ENCODE data around the gene STK32C. TPM values are rescaled to one million over a fixed set of nuclear protein-coding genes. Genes with fewer than 3 reads are reported as not detected.

Gene STK32C
- polyA plus RNA-seq, 2 of the 4 experiments (the other 2 are of a cell fraction), result 29.9 to 43.6 TPM

DNA sequence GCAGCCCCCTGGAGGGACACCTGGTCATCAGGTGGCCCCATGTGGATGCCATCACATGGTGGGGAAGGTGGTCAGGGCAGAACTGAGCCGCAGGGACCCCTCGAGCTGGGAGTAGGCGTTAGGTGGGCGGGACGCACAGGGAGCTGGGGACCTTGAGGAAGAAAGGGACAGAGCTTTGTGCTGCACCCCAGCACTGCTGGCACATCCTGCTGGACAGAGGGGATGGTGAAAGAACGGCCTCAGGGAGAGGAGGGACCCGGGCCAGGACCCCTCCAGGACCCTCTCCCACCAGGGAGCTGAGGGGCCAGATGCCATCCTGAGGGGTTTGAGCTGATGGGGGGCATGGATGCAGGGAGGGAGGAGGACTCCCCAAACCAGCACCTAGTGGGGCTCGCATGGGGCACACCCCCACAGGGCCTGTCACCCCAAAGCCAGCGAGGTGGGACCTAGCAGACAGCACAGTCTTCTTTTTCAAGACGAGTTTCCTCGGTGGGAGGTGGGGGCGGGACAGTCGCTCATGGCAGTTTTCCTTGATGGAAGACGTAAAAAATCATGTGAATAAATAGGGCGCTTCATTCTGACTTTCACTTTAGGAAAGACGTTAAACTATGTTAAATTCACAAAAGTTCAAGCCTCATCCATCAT lies 43.3 kb downstream of the STK32C start:
- Histone ChIP-seq H3K4me3 (no peak overlapping the region), H3K4me2 (no peak overlapping the region), H3K27ac (no peak overlapping the region), H3K4me1 (peaks cover 7% of the 10 kb centered on the region; the same call in 1 of the 3 replicates), H3K9me3 (no peaks in the 10 kb centered on the region)
- no peak for ATAC-seq
- 86% methylated on average over 16 of the region's 16 CpGs for WGBS (ENCODE audit: missing lambda C conversion rate)
- ChIA-PET POLR2A (no interaction called here), CTCF (no interaction called here)
- TF ChIP-seq RNF2 (IDR thresholded peaks at IDR 0.05; ENCODE audit: borderline replicate concordance, low read depth) (no peak), RARB (CRISPR knock-in tag; IDR thresholded peaks at IDR 0.05) (no peak), HOXA7 (CRISPR knock-in tag; IDR thresholded peaks at IDR 0.05) (no peak), HEYL (CRISPR knock-in tag; IDR thresholded peaks at IDR 0.05) (no peak), JUN (IDR thresholded peaks at IDR 0.05) (no peak), CBX2 (IDR thresholded peaks at IDR 0.05; ENCODE audit: borderline replicate concordance, low read depth) (no peak), FOXS1 (CRISPR knock-in tag; IDR thresholded peaks at IDR 0.05) (no peak), POLR2AphosphoS2 (conservative IDR thresholded peaks at IDR 0.05; ENCODE audit: low read length) (no peak), JUNB (IDR thresholded peaks at IDR 0.05) (no peak), NR3C1 (IDR thresholded peaks at IDR 0.05) (no peak), HOXB5 (CRISPR knock-in tag; IDR thresholded peaks at IDR 0.05) (no peak), EHF (CRISPR knock-in tag; IDR thresholded peaks at IDR 0.05) (no peak), ESRRA (IDR thresholded peaks at IDR 0.05; ENCODE audit: borderline replicate concordance, low read length) (no peak), KDM1A (IDR thresholded peaks at IDR 0.05; ENCODE audit: low read depth) (no peak), ZFP36 (IDR thresholded peaks at IDR 0.05; ENCODE audit: borderline replicate concordance, partially characterized antibody) (no peak), HDAC2 (IDR thresholded peaks at IDR 0.05) (no peak)
- TF ChIP-seq, protein P1, sequence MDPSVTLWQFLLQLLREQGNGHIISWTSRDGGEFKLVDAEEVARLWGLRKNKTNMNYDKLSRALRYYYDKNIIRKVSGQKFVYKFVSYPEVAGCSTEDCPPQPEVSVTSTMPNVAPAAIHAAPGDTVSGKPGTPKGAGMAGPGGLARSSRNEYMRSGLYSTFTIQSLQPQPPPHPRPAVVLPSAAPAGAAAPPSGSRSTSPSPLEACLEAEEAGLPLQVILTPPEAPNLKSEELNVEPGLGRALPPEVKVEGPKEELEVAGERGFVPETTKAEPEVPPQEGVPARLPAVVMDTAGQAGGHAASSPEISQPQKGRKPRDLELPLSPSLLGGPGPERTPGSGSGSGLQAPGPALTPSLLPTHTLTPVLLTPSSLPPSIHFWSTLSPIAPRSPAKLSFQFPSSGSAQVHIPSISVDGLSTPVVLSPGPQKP (IDR thresholded peaks at IDR 0.05; ENCODE audit: low read depth, low read length), result no peak
- TF ChIP-seq, protein P2, sequence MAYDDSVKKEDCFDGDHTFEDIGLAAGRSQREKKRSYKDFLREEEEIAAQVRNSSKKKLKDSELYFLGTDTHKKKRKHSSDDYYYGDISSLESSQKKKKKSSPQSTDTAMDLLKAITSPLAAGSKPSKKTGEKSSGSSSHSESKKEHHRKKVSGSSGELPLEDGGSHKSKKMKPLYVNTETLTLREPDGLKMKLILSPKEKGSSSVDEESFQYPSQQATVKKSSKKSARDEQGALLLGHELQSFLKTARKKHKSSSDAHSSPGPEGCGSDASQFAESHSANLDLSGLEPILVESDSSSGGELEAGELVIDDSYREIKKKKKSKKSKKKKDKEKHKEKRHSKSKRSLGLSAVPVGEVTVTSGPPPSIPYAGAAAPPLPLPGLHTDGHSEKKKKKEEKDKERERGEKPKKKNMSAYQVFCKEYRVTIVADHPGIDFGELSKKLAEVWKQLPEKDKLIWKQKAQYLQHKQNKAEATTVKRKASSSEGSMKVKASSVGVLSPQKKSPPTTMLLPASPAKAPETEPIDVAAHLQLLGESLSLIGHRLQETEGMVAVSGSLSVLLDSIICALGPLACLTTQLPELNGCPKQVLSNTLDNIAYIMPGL (CRISPR knock-in tag; IDR thresholded peaks at IDR 0.05; ENCODE audit: borderline replicate concordance), result no peak
- TF ChIP-seq, protein P3, sequence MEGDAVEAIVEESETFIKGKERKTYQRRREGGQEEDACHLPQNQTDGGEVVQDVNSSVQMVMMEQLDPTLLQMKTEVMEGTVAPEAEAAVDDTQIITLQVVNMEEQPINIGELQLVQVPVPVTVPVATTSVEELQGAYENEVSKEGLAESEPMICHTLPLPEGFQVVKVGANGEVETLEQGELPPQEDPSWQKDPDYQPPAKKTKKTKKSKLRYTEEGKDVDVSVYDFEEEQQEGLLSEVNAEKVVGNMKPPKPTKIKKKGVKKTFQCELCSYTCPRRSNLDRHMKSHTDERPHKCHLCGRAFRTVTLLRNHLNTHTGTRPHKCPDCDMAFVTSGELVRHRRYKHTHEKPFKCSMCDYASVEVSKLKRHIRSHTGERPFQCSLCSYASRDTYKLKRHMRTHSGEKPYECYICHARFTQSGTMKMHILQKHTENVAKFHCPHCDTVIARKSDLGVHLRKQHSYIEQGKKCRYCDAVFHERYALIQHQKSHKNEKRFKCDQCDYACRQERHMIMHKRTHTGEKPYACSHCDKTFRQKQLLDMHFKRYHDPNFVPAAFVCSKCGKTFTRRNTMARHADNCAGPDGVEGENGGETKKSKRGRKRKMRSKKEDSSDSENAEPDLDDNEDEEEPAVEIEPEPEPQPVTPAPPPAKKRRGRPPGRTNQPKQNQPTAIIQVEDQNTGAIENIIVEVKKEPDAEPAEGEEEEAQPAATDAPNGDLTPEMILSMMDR (IDR thresholded peaks at IDR 0.05), result no peak
- TF ChIP-seq, protein P4, sequence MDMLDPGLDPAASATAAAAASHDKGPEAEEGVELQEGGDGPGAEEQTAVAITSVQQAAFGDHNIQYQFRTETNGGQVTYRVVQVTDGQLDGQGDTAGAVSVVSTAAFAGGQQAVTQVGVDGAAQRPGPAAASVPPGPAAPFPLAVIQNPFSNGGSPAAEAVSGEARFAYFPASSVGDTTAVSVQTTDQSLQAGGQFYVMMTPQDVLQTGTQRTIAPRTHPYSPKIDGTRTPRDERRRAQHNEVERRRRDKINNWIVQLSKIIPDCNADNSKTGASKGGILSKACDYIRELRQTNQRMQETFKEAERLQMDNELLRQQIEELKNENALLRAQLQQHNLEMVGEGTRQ (IDR thresholded peaks at IDR 0.05), result no peak
- FAIRE-seq, result no peak
- DNase-seq (ENCODE audit: low read depth in 1 of 2, low spot score in 1 of 2), result no peak

DNA sequence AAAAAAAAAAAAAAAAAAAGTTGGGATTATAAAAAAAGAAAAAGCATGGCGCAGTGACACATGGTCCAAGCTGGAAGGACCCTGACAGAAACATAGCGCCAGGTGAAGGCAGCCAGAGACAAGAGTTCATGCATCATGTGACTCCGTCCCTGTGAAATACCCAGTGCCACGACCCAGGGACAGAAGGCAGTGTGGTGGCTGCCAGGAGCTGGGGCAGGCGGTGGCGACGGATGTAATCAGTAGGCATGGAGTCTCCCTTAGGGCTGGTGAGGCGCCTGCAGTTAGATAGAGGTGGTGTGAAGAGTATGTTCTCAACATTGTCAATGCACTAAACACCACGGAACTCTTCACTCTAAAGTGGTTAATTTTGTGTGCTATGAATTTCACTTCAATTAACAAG lies 43.9 kb downstream of the STK32C start:
- Histone ChIP-seq H3K4me2 (no peak overlapping the region), H3K4me3 (no peak overlapping the region), H3K27ac (no peak overlapping the region), H3K9me3 (no peaks in the 10 kb centered on the region), H3K4me1 (peaks cover 7% of the 10 kb centered on the region; the same call in 1 of the 3 replicates)
- FAIRE-seq, result no peak
- TF ChIP-seq NR3C1 (IDR thresholded peaks at IDR 0.05), result no peak
- TF ChIP-seq FOXS1 (CRISPR knock-in tag; IDR thresholded peaks at IDR 0.05), result no peak
- TF ChIP-seq, protein P5, sequence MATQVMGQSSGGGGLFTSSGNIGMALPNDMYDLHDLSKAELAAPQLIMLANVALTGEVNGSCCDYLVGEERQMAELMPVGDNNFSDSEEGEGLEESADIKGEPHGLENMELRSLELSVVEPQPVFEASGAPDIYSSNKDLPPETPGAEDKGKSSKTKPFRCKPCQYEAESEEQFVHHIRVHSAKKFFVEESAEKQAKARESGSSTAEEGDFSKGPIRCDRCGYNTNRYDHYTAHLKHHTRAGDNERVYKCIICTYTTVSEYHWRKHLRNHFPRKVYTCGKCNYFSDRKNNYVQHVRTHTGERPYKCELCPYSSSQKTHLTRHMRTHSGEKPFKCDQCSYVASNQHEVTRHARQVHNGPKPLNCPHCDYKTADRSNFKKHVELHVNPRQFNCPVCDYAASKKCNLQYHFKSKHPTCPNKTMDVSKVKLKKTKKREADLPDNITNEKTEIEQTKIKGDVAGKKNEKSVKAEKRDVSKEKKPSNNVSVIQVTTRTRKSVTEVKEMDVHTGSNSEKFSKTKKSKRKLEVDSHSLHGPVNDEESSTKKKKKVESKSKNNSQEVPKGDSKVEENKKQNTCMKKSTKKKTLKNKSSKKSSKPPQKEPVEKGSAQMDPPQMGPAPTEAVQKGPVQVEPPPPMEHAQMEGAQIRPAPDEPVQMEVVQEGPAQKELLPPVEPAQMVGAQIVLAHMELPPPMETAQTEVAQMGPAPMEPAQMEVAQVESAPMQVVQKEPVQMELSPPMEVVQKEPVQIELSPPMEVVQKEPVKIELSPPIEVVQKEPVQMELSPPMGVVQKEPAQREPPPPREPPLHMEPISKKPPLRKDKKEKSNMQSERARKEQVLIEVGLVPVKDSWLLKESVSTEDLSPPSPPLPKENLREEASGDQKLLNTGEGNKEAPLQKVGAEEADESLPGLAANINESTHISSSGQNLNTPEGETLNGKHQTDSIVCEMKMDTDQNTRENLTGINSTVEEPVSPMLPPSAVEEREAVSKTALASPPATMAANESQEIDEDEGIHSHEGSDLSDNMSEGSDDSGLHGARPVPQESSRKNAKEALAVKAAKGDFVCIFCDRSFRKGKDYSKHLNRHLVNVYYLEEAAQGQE (IDR thresholded peaks at IDR 0.05), result no peak
- no peak for TF ChIP-seq MYC (IDR thresholded peaks at IDR 0.05; ENCODE audit: borderline replicate concordance, low read length)
- POLR2A ChIA-PET, result no interaction called here
- CTCF ChIA-PET, result no interaction called here
- no peak for ATAC-seq
- WGBS (ENCODE audit: missing lambda C conversion rate), result 91% methylated on average over 9 of the region's 9 CpGs
- no peak for DNase-seq (ENCODE audit: low read depth in 1 of 2, low spot score in 1 of 2)

Data from A549 (cell line).